ENCODE measurements around the gene TSNAXIP1.

TSNAXIP1 gene

DNA sequence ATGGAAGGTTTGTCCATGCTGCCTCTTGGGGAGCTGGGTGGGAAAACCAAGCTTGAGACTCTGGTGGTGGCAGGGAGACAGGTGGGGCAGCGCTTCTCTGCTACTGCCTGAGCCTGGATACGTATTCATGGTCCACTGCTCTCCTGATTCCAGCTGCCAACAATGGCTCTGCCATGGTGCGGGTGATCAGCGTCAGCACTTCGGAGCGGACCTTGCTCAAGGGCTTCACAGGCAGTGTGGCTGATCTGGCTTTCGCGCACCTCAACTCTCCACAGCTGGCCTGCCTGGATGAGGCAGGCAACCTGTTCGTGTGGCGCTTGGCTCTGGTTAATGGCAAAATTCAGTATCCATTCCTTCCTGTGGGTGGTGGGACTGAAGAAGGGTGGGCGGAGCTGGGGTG is 70.4 kb downstream of the TSNAXIP1 start:
- DNase-seq (ENCODE audit: low read depth in 1 of 2, low spot score in 1 of 2): no peak
- TF ChIP-seq JUND (IDR thresholded peaks at IDR 0.05; ENCODE audit: low read depth): no peak
- in situ Hi-C loops (cut with HindIII; ENCODE audit: low pct_unique_long_range_greater_than_20kb, low sequenced_read_pairs): no loop called here

Data from T47D (cell line).